Mucosa of rectum (tissue), 2 donors: ENCODE measurements around the gene DYNC1I2.
"Not testable (repeated sequence)": the region's sequence is repeated elsewhere in the genome, so short reads cannot be mapped to it uniquely, and the experiment has no call there.

Source experiments
- H3K27ac ChIP-seq, 2 donors: one replicate each; pipeline ENCODE4 v1.7.0; 2013; ENCODE audit warnings: inconsistent platforms in 2 of 2, low read depth in 2 of 2, low read length in 2 of 2
- H3K27me3 ChIP-seq, 2 donors: one replicate each; pipeline ENCODE4 v1.7.0; 2013; ENCODE audit warnings: low read length in 2 of 2; ENCODE audit not compliant: control insufficient read depth in 2 of 2, insufficient read depth in 2 of 2
- H3K36me3 ChIP-seq, 2 donors: one replicate each; pipeline ENCODE4 v1.7.0; 2013; ENCODE audit warnings: low read length in 2 of 2; ENCODE audit not compliant: control insufficient read depth in 2 of 2, insufficient read depth in 2 of 2
- H3K4me1 ChIP-seq, 2 donors: one replicate each; pipeline ENCODE4 v1.7.0; 2013; ENCODE audit warnings: low read length in 2 of 2, mild to moderate bottlenecking in 1 of 2; ENCODE audit not compliant: control insufficient read depth in 2 of 2, insufficient read depth in 2 of 2
- H3K4me3 ChIP-seq, 2 donors: one replicate each; pipeline ENCODE4 v1.7.0; 2013; ENCODE audit warnings: low read length in 2 of 2
- H3K9ac ChIP-seq, 2 donors: one replicate each; pipeline ENCODE4 v1.7.0; 2013; ENCODE audit warnings: low read length in 2 of 2, low read depth in 1 of 2, mild to moderate bottlenecking in 1 of 2
- H3K9me3 ChIP-seq, 2 donors: one replicate each; pipeline ENCODE4 v1.7.0; 2013; ENCODE audit warnings: low read length in 2 of 2; ENCODE audit not compliant: control insufficient read depth in 2 of 2
- donor health status: healthy.
- donor health status: Normal muscosa, but diverticular disease.

DYNC1I2 gene

DNA sequence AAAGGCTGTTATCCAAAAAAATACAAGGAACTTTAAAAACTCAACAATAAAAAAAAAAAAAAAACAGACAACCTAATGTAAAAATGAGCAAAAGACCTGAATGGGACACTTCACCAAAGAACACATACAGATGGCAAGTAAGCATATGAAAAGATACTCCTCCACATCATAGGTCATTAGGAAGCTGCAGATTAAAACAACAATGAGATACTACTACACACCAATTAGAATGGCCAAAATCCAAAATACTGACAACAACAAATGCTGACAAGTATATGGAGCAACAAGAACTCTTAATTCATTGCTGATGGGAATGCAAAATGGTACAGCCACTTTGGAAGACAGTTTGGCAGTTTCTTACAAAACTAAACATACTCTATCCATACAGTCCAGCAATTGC lies 84.2 kb downstream of the DYNC1I2 start:
- Histone ChIP-seq H3K9me3 (no peaks in the 10 kb centered on the region), H3K4me1 (no peaks in the 10 kb centered on the region), H3K36me3 (no peaks in the 10 kb centered on the region), H3K9ac (no peak overlapping the region), H3K4me3 (no peak overlapping the region), H3K27ac (no peak overlapping the region), H3K27me3 (no peaks in the 10 kb centered on the region)

GRCh38 chr2:171772373-171772772 lies 85.1 kb downstream of the DYNC1I2 start:
- H3K36me3 ChIP-seq, result no peaks in the 10 kb centered on the region
- no peaks in the 10 kb centered on the region for H3K9me3 ChIP-seq
- H3K27me3 ChIP-seq, result no peaks in the 10 kb centered on the region
- no peaks in the 10 kb centered on the region for H3K4me1 ChIP-seq
- H3K27ac ChIP-seq, result no peak overlapping the region
- no peak overlapping the region for H3K4me3 ChIP-seq
- no peak overlapping the region for H3K9ac ChIP-seq

GRCh38 chr2:171774581-171774980 lies 87.3 kb downstream of the DYNC1I2 start:
- not testable (repeated sequence) for H3K9ac ChIP-seq, H3K9me3 ChIP-seq, H3K4me1 ChIP-seq, H3K27ac ChIP-seq, H3K36me3 ChIP-seq, H3K27me3 ChIP-seq, H3K4me3 ChIP-seq

GRCh38 chr2:171778515-171778914 lies 91.2 kb downstream of the DYNC1I2 start:
- Histone ChIP-seq H3K27ac (no peak overlapping the region), H3K4me1 (no peaks in the 10 kb centered on the region), H3K27me3 (no peaks in the 10 kb centered on the region), H3K9me3 (peaks cover 0 to 2% of the 10 kb centered on the region in 2 donors), H3K9ac (no peak overlapping the region), H3K36me3 (peaks cover 0 to 5% of the 10 kb centered on the region in 2 donors), H3K4me3 (no peak overlapping the region)

DNA sequence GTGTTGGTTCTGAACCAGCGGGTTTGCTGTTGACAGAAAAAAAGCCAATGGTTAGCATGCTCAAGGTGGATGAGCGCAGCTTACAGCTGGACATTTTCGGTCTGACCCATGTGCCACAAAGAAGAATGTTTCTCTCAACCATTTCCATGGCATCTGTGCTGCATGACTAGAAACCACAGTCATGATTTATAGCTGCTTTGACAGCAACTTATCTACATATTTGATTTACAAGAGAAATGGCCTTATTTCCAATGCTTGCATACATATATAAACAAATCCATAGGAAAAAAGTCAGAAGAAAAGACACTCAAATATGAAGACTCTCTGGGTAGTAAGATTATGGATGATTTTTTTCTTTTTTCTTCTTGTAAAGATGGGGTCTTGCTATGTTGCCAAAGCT lies 98.2 kb downstream of the DYNC1I2 start:
- Histone ChIP-seq H3K9me3 (no peaks in the 10 kb centered on the region), H3K27ac (no peak overlapping the region), H3K4me3 (no peak overlapping the region), H3K9ac (no peak overlapping the region), H3K27me3 (no peaks in the 10 kb centered on the region), H3K4me1 (no peaks in the 10 kb centered on the region), H3K36me3 (peaks cover 35 to 38% of the 10 kb centered on the region in 2 donors)

GRCh38 chr2:171787333-171788072 lies 100.2 kb downstream of the DYNC1I2 start:
- Histone ChIP-seq H3K27ac (no peak overlapping the region), H3K36me3 (peaks cover 40 to 55% of the 10 kb centered on the region in 2 donors), H3K4me3 (no peak overlapping the region), H3K9ac (no peak overlapping the region), H3K4me1 (no peaks in the 10 kb centered on the region), H3K9me3 (no peaks in the 10 kb centered on the region), H3K27me3 (no peaks in the 10 kb centered on the region)

DNA sequence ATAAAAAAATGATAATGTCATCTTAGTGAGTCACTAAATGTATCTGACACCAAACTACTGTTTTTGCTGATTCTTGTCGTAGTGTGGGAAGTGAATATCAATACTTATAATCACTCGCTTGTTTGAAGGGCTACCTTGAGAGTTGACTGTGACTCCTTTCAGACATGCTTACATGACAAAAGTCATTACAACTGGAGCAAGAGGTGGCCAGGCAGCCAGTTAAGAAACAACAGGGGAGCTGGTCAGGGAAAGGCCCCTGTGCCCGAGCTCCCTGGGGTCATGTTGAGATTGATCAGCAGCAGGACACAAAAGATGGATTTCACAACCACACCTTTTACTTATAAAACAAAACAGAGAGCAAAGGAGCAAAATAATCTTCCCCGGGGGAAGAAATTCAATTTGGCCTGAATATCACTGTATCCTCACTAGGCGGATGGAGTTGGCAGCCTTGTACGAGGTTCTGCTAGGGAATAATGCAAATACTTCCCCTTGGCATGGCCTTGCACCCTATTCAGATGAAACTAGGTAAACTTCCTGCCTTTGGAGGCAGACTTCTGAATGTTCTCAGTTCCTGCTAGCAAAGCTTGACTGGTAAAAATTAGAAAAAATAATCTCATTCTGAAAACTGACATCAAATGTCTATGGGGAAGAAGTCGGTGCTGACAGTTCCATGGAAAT lies 101.2 kb downstream of the DYNC1I2 start:
- Histone ChIP-seq H3K27ac (no peak overlapping the region), H3K4me3 (no peak overlapping the region), H3K4me1 (no peaks in the 10 kb centered on the region), H3K9ac (no peak overlapping the region), H3K27me3 (no peaks in the 10 kb centered on the region), H3K9me3 (no peaks in the 10 kb centered on the region), H3K36me3 (peaks cover 44 to 53% of the 10 kb centered on the region in 2 donors)

GRCh38 chr2:171789956-171790355 lies 102.7 kb downstream of the DYNC1I2 start:
- Histone ChIP-seq H3K9me3 (no peaks in the 10 kb centered on the region), H3K4me3 (no peak overlapping the region), H3K27ac (no peak overlapping the region), H3K4me1 (no peaks in the 10 kb centered on the region), H3K9ac (no peak overlapping the region), H3K27me3 (no peaks in the 10 kb centered on the region), H3K36me3 (peaks cover 36 to 41% of the 10 kb centered on the region in 2 donors)

DNA sequence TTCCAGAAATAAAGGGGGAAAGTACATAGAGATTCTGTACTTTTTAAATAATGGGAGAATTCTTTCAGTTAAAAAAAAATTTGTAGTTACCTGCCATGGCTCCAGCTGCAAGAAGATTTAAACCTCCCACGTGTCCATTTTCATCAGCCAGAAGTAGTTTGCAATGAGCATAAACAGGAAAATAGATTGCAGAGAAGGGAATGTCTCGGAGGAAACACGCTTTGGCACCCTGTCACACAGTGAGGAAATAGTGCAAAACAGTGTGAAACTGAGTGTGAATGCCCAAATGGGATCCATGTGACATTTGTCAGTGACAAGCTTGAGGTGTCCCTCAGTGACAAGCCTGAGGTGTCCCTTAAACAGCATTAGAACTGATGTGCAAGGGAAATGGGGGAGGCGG lies 104.1 kb downstream of the DYNC1I2 start:
- Histone ChIP-seq H3K27me3 (no peaks in the 10 kb centered on the region), H3K4me1 (no peaks in the 10 kb centered on the region), H3K27ac (no peak overlapping the region), H3K9me3 (no peaks in the 10 kb centered on the region), H3K36me3 (peaks cover 28 to 35% of the 10 kb centered on the region in 2 donors), H3K9ac (no peak overlapping the region), H3K4me3 (no peak overlapping the region)

DNA sequence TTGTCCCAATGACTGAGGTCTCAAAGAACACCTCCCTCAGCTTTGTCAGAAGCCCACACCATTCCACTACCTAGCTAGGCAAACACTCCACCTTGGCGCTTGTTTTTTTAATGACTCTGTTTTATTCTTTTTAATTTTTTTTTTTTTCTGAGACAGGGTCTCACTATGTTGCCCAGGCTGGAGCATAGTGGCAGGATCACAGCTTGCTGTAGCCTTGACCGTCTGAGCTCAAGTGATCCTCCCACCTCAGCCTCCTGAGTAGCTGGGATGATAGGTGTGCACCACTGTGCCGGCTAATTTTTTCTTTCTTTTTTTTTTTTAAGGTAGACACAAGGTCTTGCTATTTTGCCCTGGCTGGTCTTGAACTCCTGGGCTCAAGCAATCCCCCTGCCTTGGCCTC lies 104.9 kb downstream of the DYNC1I2 start:
- H3K27ac ChIP-seq, result no peak overlapping the region
- H3K36me3 ChIP-seq, result peaks cover 28 to 30% of the 10 kb centered on the region in 2 donors
- H3K4me3 ChIP-seq, result no peak overlapping the region
- no peaks in the 10 kb centered on the region for H3K4me1 ChIP-seq
- H3K27me3 ChIP-seq, result no peaks in the 10 kb centered on the region
- no peaks in the 10 kb centered on the region for H3K9me3 ChIP-seq
- H3K9ac ChIP-seq, result no peak overlapping the region
